Transverse colon (tissue), 4 donors: ENCODE measurements around the gene EFCAB12. TPM values are rescaled to one million over a fixed set of nuclear protein-coding genes. Genes with fewer than 3 reads are reported as not detected.
"Not testable (repeated sequence)": the region's sequence is repeated elsewhere in the genome, so short reads cannot be mapped to it uniquely, and the experiment has no call there.

Experiments
- DNase-seq: peaks from one replicate; pipeline ENCODE4 v3.0.0-alpha.2; 2019
- H3K27ac ChIP-seq, 4 donors: fragments of 200-600 bp; sonication (generic); 2 replicates each; pipeline ENCODE4 v1.5.1; 2016 to 2018; ENCODE audit warnings: inconsistent platforms in 4 of 4
- H3K27me3 ChIP-seq: fragments of 200-600 bp; sonication (generic); 2 replicates; pipeline ENCODE4 v1.5.1; 2017; ENCODE audit warnings: inconsistent platforms
- H3K36me3 ChIP-seq, 4 donors: fragments of 200-600 bp; sonication (generic); 2 replicates each; pipeline ENCODE4 v1.5.1; 2017 to 2019; ENCODE audit warnings: inconsistent platforms in 4 of 4
- H3K4me1 ChIP-seq, 4 donors: fragments of 200-600 bp; sonication (generic); 2 replicates each; pipeline ENCODE4 v1.5.1; 2017 to 2020; ENCODE audit warnings: inconsistent platforms in 4 of 4
- H3K4me3 ChIP-seq, 4 donors: fragments of 200-600 bp; sonication (generic); 1 replicate in 1 of 4; 2 replicates in 3 of 4; pipeline versions ENCODE4 v1.5.1 to v1.6.1; 2017 to 2019; ENCODE audit warnings: inconsistent platforms in 4 of 4
- H3K9me3 ChIP-seq, 2 donors: fragments of 200-600 bp; sonication (generic); 2 replicates each; pipeline ENCODE4 v1.5.1; 2017 to 2019; ENCODE audit warnings: inconsistent platforms in 2 of 2
- CTCF ChIP-seq, 5 experiments: fragments of 200-600 bp in 3 of 5; fragments of 450-650 bp in 2 of 5; sonication (generic) in 3 of 5; IDR thresholded peaks; 1 replicate in 2 of 5; 2 replicates in 3 of 5; pipeline ENCODE4 v1.5.1; 2016 to 2017; ENCODE audit warnings: antibody characterized with exemption in 5 of 5, inconsistent platforms in 3 of 5, mild to moderate bottlenecking in 2 of 5, moderate library complexity in 1 of 5
- EP300 ChIP-seq: sonication (generic); formaldehyde crosslinking; IDR thresholded peaks from one replicate; pipeline ENCODE4 v1.6.1; 2017; ENCODE audit warnings: antibody characterized with exemption, low read depth
- POLR2A ChIP-seq: fragments of 450-650 bp; IDR thresholded peaks from one replicate; pipeline ENCODE4 v1.6.1; 2016; ENCODE audit warnings: antibody characterized with exemption, mild to moderate bottlenecking, moderate library complexity
- POLR2AphosphoS5 ChIP-seq, 3 donors: sonication (generic); formaldehyde crosslinking; IDR thresholded peaks; one replicate each; pipeline ENCODE4 v1.6.1; 2016; ENCODE audit warnings: antibody characterized with exemption in 3 of 3
- WGBS, 2 donors: methylation state at CpG; one replicate each; pipeline ENCODE4 v1.1.5; 2018; ENCODE audit warnings: low coverage in 1 of 2; 5-methylcytosine and 5-hydroxymethylcytosine counted together
- in situ Hi-C, 4 donors: fragments of 200-750 bp; cut with MboI; loops; one replicate each; pipeline versions ENCODE4 v1.15.0 to v1.15.1; 2017; ENCODE audit warnings: low sequenced_read_pairs in 3 of 4, low pct_ligation_motif_present in 1 of 4, low pct_unique_long_range_greater_than_20kb in 1 of 4
- intact Hi-C: fragments of 100-400 bp; cut with DNase I; formaldehyde crosslinking; loops from one replicate; pipeline ENCODE4 v1.15.1; 2023; ENCODE audit warnings: low total_unique reads
- total RNA-seq, 4 donors: library from RNA; depleted of rRNA; stranded (reverse); fragments of >200 nt; gene quantifications; one replicate each; pipeline ENCODE4 v1.1.0, GENCODE V29; 2016

The EFCAB12 gene
- total RNA-seq, 4 donors from 2014 or later = 0.14 to 0.32 TPM; not detected in 2

DNA sequence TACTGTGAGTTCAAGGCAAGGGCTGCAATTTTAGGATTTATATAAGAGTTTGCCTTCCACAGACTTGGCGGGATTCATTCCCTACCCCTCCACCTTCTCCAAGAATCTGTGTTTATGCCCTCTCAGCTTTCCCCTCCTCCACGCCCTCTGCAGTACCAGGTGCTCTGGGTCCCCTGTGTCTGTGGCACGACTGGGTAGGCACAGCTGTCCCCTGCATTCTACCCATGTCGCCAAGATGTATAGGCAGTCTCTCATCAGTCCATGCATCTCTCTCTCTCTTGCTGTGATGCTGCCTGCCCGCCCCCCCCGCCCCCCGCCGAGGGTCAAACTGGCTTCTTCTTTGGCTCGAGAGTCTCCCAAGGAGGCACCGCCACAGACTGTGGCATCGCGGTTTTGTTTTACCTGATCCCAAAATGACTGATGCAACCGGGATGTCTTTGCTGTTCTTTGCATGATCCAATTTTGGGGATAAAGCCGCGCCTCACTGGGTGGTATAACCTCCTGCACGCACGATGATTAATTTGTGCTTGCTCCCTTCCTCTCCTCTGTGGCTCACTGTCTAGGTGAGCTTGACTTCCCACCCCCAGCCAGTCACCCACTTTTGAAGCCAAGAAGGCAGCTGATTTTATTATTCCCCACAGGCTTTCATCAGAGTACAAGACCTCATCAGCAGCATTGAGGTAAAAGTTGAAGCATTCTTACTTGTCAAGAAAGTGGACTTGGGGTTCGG is 43.7 kb downstream of the EFCAB12 start:
- no peaks in the 10 kb centered on the region for H3K27me3 ChIP-seq
- TF ChIP-seq EP300 (no peak), POLR2AphosphoS5 (IDR thresholded peaks at IDR 0.05) (no peak)
- H3K9me3 ChIP-seq = no peaks in the 10 kb centered on the region
- in situ Hi-C loops (no loop called here), intact Hi-C loops (no loop called here)
- peaks cover 0 to 4% (median 0%) of the 10 kb centered on the region in 4 donors for H3K4me1 ChIP-seq
- H3K4me3 ChIP-seq = no peak overlapping the region
- H3K27ac ChIP-seq = no peak overlapping the region
- WGBS, 2 donors = 71 to 82% methylated on average over 4 to 18 of the region's 18 CpGs
- DNase-seq = no peak
- H3K36me3 ChIP-seq = peaks cover 0 to 6% (median 0%) of the 10 kb centered on the region in 4 donors

DNA sequence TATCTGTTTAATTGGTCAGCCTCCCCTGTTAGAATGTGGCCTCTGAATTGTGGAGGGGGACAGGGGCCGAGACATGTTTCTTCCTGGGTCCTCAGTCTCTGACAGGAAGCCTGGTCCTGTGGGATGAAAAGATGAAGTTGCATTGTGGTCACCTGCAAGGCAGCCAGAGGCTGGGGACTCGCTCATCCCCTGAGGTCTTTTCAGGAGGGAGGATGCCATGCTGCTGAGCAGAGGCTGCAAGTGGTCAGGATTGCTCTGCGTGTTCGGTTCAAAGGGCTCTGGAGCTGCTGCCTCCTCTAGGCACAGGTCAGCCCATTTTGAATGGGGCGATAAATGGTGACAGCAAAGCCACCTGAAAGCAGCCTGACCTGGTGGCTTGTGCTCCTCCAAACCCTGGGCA is 44.3 kb downstream of the EFCAB12 start:
- H3K36me3 ChIP-seq, H3K4me3 ChIP-seq, intact Hi-C loops, DNase-seq, H3K9me3 ChIP-seq, H3K27me3 ChIP-seq, H3K4me1 ChIP-seq, in situ Hi-C loops, H3K27ac ChIP-seq: not testable (repeated sequence)
- 69% methylated on average over 5 of the region's 5 CpGs; no CpG with 5 or more reads in 1 of the 2 donors for WGBS, 2 donors

GRCh38 chr3:129383292-129383860 is 45.1 kb downstream of the EFCAB12 start:
- peaks cover 0 to 6% (median 3%) of the 10 kb centered on the region in 4 donors for H3K4me1 ChIP-seq
- peak; percentile 42 for DNase-seq
- intact Hi-C loops = no loop called here
- no peak for TF ChIP-seq POLR2AphosphoS5 (IDR thresholded peaks at IDR 0.05)
- peak; percentile 44 to 59 (median 55) for TF ChIP-seq CTCF (IDR thresholded peaks at IDR 0.05)
- WGBS, 2 donors = 0 to 41% methylated on average over 1 to 6 of the region's 6 CpGs
- H3K36me3 ChIP-seq = no peaks in the 10 kb centered on the region
- no peaks in the 10 kb centered on the region for H3K9me3 ChIP-seq
- no peak overlapping the region for H3K27ac ChIP-seq
- in situ Hi-C loops = no loop called here
- no peaks in the 10 kb centered on the region for H3K27me3 ChIP-seq
- H3K4me3 ChIP-seq = no peak overlapping the region

DNA sequence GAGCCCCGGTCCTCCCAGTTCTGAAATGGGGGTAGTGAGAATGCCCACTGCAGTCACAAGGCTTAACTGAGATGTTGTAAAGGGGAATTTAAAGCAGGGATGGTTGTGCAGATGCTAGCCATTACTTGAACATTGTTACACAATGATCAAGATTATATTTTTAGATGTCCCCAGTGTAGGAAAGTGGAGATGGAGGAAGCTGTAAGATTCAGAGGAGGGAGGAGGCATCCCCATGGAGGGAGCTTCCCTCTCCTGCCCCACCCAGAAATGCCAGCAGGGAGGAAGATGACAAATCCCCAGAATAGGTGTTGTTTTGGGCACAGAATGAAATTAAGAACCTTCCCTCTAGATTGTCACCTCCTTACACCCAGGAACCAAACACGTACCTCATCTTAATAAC is 46.1 kb downstream of the EFCAB12 start:
- H3K4me1 ChIP-seq = peaks cover 0 to 6% (median 3%) of the 10 kb centered on the region in 4 donors
- intact Hi-C loops = no loop called here
- WGBS, 2 donors = 71% methylated on average over 2 of the region's 2 CpGs; no CpG with 5 or more reads in 1 of the 2 donors
- no peaks in the 10 kb centered on the region for H3K36me3 ChIP-seq
- in situ Hi-C loops = no loop called here
- TF ChIP-seq EP300 (no peak), POLR2AphosphoS5 (IDR thresholded peaks at IDR 0.05) (no peak), CTCF (IDR thresholded peaks at IDR 0.05) (no peak), POLR2A (no peak)
- no peaks in the 10 kb centered on the region for H3K27me3 ChIP-seq
- DNase-seq = no peak
- H3K4me3 ChIP-seq = no peak overlapping the region
- H3K9me3 ChIP-seq = no peaks in the 10 kb centered on the region
- H3K27ac ChIP-seq = no peak overlapping the region

- H3K27me3 ChIP-seq = no peaks in the 10 kb centered on the region
- intact Hi-C loops (no loop called here), in situ Hi-C loops (no loop called here)
- H3K27ac ChIP-seq = no peak overlapping the region
- TF ChIP-seq POLR2AphosphoS5 (IDR thresholded peaks at IDR 0.05) (no peak), POLR2A (no peak), CTCF (IDR thresholded peaks at IDR 0.05) (no peak), EP300 (no peak)
- DNase-seq = no peak
- WGBS, 2 donors = 94 to 100% methylated on average over 2 to 7 of the region's 7 CpGs
- H3K9me3 ChIP-seq = no peaks in the 10 kb centered on the region
- H3K4me3 ChIP-seq = no peak overlapping the region
- H3K4me1 ChIP-seq = peaks cover 0 to 6% (median 3%) of the 10 kb centered on the region in 4 donors
- H3K36me3 ChIP-seq = no peaks in the 10 kb centered on the region
Observed at GRCh38 chr3:129379582-129380358, 48.7 kb downstream of the EFCAB12 start.
